ENCODE results near the gene PFKFB3.
"Not testable (repeated sequence)": the region's sequence is repeated elsewhere in the genome, so short reads cannot be mapped to it uniquely, and the experiment has no call there.

Gene PFKFB3

DNA sequence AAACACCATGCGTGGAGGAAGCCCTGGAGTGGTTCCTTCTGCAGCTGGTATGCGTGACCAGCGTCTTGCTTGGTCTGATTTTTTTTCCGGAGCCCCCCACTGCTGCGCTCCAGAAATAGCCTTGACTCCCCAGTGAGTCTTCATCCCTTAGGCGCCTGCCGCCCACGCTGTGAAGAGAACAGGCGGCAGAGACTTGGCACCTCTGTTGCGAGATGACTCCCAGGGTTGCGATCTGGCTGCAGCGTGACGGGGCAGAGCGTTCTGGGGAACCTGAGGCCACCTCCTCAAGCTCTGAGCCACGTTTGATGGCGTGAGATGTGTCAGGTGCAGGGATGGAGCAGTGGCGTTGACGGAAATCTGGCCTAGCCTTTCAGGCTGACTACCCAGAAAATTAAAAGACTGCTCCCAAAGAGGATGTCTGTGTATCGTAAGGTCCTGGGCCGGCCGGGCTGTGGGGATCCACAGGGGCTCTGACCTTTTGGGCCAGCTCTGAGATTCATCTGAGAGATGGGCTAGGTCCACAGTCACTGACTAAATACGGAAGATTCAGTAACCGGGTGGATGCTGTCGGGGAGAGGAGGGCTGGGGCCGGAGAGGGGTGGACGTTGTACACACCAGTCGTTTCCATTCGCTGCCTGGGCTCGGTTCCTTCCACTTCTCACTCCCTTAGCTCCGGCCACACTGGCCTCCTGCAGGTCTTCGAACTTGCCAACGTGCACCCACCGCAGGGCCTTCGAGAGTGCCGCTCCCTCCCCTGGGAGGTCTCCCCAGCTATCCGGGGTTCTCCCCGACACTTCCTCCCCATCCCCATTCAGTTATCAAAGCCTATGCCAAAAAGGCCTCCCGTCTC lies 33.8 kb downstream of the PFKFB3 start:
- no peak for TF ChIP-seq CTCF (conservative IDR thresholded peaks at IDR 0.05; ENCODE audit: low read length)
- peak; percentile 10 for DNase-seq (ENCODE audit: low read depth)
- no peak overlapping the region for H3K4me3 ChIP-seq (ENCODE audit: low read length)

DNA sequence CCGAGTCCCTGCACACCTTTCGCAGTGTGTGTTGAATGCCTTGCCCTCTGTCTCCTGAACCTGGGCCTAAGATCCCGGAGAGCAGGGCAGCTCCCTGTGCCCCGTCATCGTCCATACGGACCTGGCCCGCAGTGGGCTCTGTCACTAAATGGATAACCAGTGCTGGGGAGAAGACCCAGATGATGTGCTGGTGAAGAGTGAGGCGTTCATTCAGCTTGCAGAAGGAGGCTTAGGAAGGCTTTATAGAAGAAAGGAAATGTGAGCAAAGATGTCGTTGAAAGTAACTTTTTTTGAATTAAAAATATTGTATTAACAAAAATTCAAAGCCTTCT lies 34.4 kb downstream of the PFKFB3 start:
- DNase-seq (ENCODE audit: low read depth) = no peak
- H3K4me3 ChIP-seq (ENCODE audit: low read length) = no peak overlapping the region
- TF ChIP-seq CTCF (conservative IDR thresholded peaks at IDR 0.05; ENCODE audit: low read length) = no peak

- DNase-seq (ENCODE audit: low read depth); H3K4me3 ChIP-seq (ENCODE audit: low read length): not testable (repeated sequence)
Measured at GRCh38 chr10:6238587-6239212, 36.0 kb downstream of the PFKFB3 start.

GRCh38 chr10:6239213-6239991 lies 36.7 kb downstream of the PFKFB3 start:
- TF ChIP-seq CTCF (conservative IDR thresholded peaks at IDR 0.05; ENCODE audit: low read length) = no peak
- DNase-seq (ENCODE audit: low read depth) = peak; percentile 98
- no peak overlapping the region for H3K4me3 ChIP-seq (ENCODE audit: low read length)

DNA sequence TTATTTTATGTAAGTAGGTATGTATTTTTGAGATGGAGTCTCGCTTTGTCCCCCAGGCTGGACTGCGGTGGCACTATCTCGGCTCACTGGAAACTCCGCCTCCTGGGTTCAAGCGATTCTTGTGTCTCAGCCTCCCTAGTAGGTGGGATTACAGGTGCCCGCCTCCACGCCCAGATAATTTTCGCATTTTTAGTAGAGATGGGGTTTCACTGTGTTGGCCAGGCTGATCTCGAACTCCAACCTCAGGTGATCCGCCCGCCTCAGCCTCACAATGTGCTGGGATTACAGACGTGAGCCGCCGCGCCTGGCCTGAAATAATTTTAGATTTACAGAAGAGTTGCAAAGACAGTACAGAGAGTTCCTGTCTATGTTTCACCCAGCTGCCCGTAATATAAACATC lies 37.5 kb downstream of the PFKFB3 start:
- H3K4me3 ChIP-seq (ENCODE audit: low read length) = no peak overlapping the region
- TF ChIP-seq CTCF (conservative IDR thresholded peaks at IDR 0.05; ENCODE audit: low read length) = no peak
- DNase-seq (ENCODE audit: low read depth) = no peak

- TF ChIP-seq CTCF (conservative IDR thresholded peaks at IDR 0.05; ENCODE audit: low read length) = no peak
- DNase-seq (ENCODE audit: low read depth) = no peak
- no peak overlapping the region for H3K4me3 ChIP-seq (ENCODE audit: low read length)
Measured at GRCh38 chr10:6242089-6242488, 39.4 kb downstream of the PFKFB3 start.

- no peak overlapping the region for H3K4me3 ChIP-seq (ENCODE audit: low read length)
- no peak for DNase-seq (ENCODE audit: low read depth)
- TF ChIP-seq CTCF (conservative IDR thresholded peaks at IDR 0.05; ENCODE audit: low read length) = no peak
Measured at GRCh38 chr10:6244510-6244909, 41.8 kb downstream of the PFKFB3 start.
